HCT116 (cell line): ENCODE data around the gene PDE4D.

Experiments used
- POLR2A ChIP-seq: IDR thresholded peaks from 2 replicates; pipeline ENCODE4 v1.7.0; 2011; ENCODE audit warnings: borderline replicate concordance; ENCODE audit not compliant: insufficient read depth, insufficient read length; ENCODE audit errors: extremely low read depth
- POLR2AphosphoS5 ChIP-seq: IDR thresholded peaks from 2 replicates; pipeline ENCODE4 v1.6.1; 2011; ENCODE audit warnings: mild to moderate bottlenecking, low read depth, low read length, moderate library complexity
- ZFX ChIP-seq: fragments of 450-650 bp; IDR thresholded peaks from 2 replicates; pipeline ENCODE4 v1.6.1; 2017
- TF ChIP-seq, protein P1 (sequence below), 3 experiments: fragments of 200-600 bp in 1 of 3; sonication (generic) in 1 of 3; IDR thresholded peaks in 2 of 3; conservative IDR thresholded peaks in 1 of 3; 2 replicates each; pipeline ENCODE4 v1.5.1; 2012 to 2017; ENCODE audit warnings: low read depth in 2 of 3, low read length in 2 of 3, antibody characterized with exemption in 1 of 3, borderline replicate concordance in 1 of 3, control low read depth in 1 of 3, mild to moderate bottlenecking in 1 of 3, mixed read lengths in 1 of 3, mixed run types in 1 of 3, moderate library complexity in 1 of 3; ENCODE audit not compliant: insufficient read depth in 1 of 3

DNA sequence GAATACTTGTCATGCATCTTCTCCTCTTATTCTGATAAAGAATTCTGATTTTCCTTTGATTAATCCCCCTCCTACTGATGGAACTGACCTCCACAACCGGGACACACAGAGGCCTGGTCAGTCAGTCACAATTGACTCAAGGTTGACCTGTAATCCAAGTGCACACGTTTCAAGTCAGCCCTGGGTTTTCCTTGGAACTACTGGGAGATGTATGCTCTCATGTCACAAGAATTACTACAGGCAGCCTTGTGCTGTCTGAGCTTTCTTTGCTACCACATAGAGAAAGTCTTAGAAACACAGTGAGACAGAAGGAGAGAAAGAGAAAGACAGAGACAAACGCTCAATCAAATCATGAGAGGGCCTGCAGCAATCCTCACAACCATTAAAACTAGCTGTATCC, 345.8 kb downstream of the PDE4D start:
- no peak for TF ChIP-seq POLR2A
- no peak for TF ChIP-seq POLR2AphosphoS5
- no peak for TF ChIP-seq ZFX
- TF ChIP-seq, protein P1, sequence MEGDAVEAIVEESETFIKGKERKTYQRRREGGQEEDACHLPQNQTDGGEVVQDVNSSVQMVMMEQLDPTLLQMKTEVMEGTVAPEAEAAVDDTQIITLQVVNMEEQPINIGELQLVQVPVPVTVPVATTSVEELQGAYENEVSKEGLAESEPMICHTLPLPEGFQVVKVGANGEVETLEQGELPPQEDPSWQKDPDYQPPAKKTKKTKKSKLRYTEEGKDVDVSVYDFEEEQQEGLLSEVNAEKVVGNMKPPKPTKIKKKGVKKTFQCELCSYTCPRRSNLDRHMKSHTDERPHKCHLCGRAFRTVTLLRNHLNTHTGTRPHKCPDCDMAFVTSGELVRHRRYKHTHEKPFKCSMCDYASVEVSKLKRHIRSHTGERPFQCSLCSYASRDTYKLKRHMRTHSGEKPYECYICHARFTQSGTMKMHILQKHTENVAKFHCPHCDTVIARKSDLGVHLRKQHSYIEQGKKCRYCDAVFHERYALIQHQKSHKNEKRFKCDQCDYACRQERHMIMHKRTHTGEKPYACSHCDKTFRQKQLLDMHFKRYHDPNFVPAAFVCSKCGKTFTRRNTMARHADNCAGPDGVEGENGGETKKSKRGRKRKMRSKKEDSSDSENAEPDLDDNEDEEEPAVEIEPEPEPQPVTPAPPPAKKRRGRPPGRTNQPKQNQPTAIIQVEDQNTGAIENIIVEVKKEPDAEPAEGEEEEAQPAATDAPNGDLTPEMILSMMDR (IDR thresholded peaks at IDR 0.05 in 2 of 3, conservative IDR thresholded peaks at IDR 0.05 in 1 of 3; ENCODE audit: borderline replicate concordance in 1 of 3, insufficient read depth in 1 of 3, low read depth in 2 of 3, low read length in 2 of 3), result no peak
